ENCODE results near the gene SSTR3. TPM values are rescaled to one million over a fixed set of nuclear protein-coding genes. Genes with fewer than 3 reads are reported as not detected.
"Not testable (repeated sequence)": the region's sequence is repeated elsewhere in the genome, so short reads cannot be mapped to it uniquely, and the experiment has no call there.

The SSTR3 gene
- total RNA-seq, 1 experiment from 2014 or later, result not detected

DNA sequence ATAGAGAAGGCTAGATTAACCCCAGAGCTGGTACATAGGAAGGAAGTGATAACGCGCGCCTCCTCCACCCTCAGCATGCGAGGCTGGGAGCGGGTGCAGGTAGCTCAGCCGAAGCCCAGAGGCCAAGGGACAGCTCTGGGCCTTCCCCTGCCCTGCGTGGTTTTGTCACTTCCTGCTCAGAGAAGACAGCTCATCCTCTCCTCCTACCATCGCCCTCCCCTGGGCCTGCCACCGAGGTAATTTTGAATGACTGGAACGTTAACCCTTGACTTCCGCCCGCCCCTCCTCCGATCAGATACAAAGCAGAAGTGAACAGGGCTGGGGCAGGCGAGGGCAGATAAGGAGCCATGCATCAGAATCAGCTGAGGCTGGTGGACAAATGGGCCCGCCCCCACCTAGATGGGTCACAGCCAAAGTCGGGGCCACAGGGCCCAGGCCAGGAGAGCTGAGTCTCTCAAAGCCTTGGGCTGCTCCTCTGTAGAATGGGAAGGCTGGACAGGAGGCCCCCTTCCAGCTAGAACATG is 30.2 kb upstream of the SSTR3 start:
- peak; percentile 79 for DNase-seq (ENCODE audit: low read depth)

DNA sequence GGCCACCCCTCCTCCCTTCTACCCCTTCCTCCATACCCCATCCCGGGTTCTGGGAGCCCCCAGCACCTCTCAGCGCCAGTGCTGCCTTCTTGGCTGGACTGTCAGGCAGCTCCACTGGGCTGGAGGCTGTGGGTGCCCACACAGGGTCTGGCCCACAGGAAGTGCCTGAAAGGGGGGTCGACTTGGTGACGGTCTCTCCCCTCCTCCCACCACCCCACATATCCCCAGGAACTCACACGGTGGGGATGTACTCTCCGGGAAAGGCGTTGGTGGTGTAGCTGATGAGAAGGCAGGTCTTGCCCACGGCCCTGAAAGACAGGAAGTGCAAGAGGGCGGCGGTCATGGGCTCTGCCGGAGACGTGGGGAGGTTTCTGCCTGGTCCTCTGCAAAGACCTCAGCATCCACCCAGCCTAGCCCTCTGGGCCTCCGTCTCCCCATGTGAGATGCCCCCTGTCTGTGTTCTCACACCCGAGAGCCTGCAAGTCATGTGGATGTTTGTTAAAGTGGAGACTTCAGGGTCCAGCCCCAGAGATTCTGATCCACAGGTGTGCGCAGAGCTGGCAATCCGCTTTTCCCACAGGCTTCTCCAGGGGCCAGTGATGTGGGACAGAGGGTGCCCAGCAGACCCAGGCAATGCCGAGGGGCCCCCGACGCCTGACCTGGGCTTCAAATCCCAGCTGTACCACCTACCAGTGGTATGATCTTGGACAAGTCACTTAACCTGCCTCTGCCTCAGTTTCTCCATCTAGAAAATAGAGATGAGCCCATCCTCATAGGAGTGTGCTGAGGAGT is 29.3 kb upstream of the SSTR3 start:
- DNase-seq (ENCODE audit: low read depth), result no peak

DNA sequence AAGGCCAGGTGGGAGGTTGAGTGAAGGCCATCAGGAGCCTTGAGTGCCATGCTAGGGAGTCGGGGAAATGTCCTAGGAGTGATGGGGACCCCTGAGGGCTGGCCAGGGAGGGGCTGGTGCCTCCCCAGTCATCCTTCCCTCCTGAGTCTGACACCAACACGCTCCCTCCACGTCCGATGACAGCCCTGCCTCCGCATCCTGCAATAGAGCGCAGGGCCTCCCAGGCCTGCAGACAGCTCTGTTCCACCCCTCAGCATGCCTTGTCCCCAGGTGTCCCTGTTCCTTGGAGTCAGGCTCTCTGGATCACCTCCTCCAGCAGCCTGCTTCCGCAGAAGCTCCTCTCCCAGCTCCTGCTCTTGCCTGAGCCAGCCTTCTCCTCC is 28.7 kb upstream of the SSTR3 start:
- no peak for DNase-seq (ENCODE audit: low read depth)

DNA sequence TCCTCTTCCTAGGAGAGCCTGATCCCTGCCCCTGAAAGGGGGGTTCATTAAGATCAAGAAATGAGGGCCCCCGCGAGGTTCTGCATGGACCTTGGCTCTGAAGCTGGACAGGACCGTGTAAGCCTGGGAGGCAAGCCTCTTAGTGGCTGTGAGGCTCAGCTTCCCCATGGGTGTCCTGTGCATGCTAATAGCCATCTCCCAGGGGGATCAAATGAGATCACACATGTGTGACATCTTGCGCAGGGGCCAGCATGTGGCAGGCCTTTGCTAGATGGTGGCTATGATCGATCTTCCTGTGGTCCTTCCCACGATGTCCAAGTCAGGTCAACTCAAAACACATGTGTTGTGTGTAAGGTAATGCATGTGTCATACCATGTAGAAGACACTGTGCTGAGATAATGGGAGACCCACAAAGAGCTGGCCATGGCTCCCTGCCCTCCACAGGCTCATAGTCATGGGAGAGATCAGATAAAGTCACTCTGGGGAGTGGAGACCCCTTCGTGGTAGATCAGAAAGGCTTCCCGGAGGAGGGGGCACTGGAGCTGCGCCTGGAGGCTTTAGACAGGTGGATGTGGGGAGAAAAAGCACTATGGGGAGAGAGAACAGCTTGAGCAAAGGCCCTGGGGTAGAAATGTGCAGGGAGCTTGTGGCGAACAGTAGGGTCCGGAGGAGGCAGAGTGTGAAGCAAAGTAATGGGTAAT is 28.1 kb upstream of the SSTR3 start:
- no peak for DNase-seq (ENCODE audit: low read depth)

DNA sequence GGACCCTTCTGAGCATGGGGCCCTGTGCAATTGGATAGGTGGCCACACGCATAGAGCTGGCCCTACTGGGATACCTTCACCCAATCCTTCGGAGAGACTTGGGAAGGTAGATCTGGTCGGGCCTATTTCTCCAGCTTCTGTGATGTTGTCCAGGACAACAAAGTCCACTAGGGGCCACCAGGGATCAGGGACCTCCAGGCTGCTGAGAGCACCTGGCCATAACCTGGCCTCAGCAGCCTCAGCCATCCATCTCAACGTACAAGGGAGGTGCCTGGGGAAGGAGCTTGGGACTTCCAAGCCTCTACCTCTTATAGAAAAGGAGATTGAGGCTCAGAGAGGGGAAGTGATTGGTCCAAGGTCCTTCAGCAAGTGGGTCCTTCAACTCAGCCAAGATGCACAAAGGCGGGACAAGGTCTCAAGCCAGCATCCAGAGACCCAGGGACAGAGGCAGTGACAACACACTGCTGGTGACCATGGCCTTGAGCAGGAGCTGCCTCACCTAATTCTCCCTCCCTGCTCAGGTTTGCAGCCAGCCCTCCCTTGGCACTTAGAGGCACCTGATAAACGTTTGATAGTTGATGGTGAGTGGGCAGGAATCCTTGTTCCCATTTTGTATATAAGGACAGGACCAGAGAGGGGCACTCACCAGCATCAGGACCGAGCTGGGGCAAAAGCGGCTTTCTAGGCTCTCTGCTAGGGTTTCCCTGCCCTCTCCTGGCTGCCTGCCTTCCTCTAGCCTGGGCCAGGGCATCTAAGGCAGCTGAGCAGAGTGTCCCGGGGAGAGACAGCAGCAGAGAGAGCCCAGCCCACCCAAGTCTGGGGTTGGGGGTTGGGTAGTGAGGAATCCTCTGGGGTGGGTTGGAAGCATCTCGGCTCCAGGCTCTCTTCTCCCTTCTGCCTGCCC is 27.3 kb upstream of the SSTR3 start:
- DNase-seq (ENCODE audit: low read depth), result no peak

DNA sequence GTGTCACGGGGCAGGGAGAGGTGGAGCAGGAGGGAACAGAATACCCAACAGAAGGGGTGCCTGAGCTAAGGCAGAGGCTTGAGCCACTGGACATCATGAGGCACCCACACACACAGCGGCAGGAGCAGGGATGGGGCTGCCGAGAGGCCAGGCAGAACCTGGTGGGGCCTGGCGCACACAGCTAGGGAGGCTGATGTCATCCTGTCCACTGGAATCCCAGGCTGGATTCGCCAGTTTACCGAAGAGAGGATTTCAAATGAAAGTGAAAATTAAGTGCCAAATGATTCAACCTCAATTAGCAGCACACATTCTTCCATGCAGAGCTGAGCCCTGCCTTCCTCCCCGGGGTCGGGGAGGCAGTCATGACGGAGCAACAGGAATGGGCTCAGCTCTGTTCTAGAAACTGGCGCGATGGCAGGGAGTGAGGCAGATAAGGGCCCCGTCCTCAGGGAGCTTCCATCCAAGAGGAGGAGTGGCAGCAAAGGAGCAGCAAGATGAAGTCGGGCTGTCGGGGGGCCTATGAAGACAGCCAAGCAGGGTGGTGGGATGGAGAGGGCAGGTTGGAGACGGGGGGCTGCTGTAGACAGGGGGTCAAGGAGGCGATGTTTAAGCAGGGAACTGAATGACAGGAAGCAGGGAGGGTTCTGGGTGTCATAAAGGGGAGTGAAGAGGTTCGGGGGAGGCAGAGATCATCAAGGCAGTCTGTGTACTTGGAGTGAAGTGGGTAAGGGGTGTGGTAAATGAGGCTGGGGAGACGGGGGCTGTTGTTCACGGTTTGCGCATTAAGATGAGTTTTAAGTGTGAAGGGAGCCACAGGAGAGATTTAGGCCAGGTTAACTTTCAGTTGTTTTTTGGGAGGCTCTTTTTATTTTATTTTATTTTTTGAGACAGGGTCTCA is 25.3 kb upstream of the SSTR3 start:
- DNase-seq (ENCODE audit: low read depth), result peak; percentile 34

DNA sequence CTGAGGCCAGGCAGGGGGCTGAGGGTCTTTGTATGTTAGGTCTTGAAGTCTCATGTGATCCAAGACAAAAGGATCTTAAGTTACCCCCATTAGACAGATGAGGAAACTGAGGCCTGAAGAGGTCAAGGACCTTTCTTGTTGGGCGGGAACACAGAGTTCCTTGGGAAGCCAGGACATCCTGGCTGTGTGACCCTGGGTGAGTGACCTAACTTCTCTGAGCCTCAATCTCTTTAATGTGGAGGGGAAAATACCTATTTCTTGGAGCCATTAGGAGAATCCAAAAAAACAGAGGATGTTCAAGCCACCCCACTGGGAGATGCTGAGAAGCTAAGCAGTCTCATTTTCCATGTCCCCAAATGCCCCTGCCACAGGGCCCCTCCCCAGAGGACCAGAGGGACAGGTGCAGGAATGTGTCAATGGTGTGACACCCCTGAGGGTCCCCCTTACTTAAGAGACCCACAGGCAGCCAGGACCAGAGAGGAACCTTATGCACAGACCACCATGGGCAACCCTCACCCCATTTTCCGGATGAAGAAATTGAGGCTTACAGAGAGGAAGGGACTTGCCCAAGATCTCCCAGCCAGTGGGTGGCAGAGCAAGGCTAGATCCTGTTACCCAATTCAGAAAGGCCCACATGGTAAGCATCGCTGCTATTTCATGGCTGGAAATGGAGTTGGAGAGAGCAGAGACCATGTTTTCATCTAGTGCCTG is 23.8 kb upstream of the SSTR3 start:
- no peak for DNase-seq (ENCODE audit: low read depth)

DNA sequence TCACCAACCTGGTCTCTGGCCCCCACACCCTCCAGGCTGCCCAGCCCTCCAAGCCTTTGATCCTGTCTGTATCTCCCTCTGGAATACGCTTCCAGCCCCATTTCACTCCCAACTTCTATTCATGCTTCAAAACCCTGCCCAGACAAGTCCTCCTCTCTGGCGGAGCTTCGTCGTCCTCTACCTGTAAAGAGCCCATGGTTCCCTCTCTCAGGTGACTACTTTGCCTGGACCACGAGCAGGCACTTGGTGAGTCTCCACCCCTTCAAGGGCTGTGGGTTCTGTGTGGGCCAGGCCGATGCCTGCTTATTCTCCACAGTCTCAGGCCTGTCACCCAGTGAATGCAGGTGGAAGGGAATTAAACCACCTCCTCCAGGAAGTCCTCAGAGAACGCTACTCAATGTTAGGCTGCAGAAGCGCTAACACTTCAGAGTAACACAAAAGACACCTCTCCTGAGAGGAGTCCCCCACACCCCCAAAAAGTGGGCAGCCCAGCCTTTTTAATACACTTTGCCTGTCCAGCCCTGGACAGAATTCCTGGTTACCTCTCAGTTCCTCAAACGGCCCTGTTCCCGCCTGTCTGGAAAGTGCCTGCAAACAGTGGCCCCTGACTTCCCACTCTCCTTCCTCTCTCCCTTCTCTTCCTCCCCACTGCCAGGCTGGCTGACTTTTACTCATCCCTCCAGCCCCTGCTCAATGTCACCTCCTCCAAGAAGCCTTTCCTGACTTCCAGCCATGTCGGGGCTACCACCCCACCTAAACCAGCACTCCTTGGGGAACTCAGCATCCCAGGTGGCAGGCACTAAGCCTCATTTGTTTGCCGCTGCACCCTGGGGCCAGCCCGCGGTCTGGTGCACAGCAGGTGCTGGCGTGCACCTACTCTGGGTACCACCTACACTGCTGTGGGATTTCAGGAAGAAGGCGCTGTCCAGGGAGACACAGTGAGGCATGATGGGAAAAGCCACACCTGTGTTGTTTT is 22.7 kb upstream of the SSTR3 start:
- no peak for DNase-seq (ENCODE audit: low read depth)

DNA sequence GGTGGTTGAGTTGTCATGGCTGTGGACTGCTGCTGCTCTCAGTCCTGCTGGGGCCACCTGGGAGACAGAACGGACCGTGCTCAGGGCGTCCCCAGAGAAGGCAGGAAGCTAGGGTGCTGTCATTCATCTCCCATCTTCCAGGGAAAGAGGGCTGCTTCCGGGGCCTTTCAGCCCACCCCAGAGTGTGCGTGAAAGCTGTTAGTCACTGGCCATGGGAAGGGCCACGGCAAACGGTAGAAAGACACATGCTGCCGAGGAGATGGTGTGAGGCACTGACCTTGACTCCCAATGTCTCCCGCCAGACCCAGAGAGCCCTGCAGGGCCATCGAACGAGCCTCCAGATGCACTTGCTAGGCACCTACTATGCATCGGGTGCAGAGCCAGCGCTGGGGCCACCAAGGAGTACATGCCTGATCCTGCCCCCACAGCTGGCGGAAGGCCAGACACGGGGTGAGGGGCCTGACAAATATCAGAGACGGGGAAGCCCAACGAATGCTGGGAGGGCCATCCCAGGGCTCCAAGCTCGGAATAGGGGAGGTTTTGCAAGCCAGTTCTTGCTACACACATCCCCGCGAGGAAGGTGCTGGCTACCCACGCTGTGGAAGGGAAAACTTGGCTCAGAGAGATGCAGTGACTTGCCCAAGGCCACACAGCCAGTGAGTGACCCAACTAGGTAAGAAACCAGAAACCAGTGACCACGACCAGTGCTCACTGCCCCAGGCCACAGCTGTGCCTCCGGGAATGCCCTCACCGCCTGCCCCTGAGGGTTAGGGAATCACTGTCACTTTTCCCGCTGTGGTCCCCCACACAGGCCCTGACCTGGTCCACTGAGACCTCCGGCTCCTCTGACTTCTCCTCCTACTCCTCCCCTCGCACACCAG is 21.7 kb upstream of the SSTR3 start:
- no peak for DNase-seq (ENCODE audit: low read depth)

DNA sequence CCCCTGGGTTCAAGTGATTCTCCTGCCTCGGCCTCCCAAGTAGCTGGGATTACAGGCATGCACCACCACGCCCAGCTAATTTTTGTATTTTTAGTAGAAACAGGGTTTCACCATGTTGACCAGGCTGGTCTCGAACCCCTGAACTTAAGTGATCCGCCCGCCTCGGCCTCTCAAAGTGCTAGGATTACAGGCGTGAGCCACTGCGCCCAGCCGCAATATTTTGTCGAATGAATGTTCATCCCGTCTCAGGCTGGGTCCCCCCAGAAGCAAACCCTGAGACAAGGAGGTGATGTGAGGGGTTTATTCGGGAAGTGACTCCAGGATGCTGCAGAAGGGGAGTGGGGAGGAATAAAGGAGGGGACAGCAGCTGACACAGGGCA is 21.1 kb upstream of the SSTR3 start:
- not testable (repeated sequence) for DNase-seq (ENCODE audit: low read depth)

DNA sequence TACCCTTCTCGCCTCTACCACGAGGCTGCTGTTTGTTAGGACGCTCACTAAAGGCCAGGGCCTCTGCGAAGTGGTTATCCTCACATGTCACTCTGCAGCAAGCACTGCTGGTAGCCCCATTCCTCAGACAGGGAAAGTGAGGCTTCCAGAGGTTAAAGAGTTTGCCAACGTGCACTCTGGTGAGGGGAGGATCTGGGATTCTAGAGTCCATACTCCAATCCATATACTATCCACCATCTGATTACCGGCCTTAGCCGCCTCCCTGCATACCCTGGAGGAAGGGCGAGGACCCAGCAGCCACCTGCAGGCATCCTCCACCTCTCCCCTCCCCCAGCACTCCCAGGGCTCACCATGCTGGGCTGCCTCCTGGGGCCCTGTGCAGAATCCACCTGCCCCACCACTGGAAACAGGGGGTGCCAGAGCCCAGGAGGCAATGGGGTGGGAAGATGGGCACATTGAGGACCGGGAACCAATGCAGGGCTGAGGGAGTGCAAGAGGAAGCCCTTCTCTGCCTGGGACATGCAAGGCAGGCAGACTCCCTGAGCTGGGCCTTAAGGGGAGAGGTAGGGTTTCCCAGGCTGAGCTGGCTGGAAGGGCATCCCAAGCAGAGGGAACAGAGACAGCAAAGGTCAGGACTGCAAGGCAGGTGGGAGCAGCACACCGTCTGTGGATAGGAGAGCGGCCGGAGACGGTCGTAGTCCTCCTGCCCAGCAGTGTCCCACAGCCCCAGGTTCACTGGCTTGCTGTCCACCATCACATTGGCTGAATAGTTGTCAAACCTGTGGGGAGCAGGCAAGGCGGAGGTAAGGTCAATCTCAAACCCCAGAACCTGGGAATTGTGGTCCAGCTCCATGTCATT is 20.1 kb upstream of the SSTR3 start:
- DNase-seq (ENCODE audit: low read depth), result no peak

DNA sequence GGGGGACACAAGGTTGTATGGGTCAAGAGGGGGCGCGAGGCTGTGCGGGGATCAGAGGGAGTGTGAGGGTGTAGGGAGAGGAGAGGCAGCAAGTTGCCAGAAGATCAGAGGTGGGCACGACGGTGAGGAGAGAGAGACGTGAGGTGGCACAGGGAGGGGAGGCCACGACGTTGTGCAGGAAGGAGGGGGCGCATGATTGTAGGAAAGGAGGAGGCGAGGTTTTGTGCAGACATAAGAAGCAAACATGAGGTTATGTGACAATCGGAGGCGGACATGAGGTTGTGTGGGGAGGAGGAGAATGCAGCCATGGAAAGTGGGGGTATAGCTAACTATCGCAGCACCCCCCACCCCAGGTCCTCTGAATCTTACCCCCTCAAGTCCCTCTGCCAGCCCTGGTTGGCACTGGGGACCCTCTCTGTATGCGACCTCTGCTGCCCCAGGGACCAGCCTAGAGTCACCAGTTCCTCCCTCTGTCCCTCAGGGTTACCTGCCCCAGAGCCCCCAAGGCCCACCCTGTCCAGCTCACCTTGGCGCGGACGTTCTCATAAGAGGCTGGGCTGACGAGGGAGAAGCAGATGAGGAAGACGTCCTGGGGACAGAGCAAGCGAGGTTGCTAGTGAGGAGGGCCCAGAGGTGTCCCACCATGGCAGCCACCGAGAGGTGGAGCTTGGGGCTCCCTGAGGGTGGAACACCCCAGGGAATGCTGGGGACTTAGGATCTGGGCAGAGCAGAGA is 19.3 kb upstream of the SSTR3 start:
- no peak for DNase-seq (ENCODE audit: low read depth)

DNA sequence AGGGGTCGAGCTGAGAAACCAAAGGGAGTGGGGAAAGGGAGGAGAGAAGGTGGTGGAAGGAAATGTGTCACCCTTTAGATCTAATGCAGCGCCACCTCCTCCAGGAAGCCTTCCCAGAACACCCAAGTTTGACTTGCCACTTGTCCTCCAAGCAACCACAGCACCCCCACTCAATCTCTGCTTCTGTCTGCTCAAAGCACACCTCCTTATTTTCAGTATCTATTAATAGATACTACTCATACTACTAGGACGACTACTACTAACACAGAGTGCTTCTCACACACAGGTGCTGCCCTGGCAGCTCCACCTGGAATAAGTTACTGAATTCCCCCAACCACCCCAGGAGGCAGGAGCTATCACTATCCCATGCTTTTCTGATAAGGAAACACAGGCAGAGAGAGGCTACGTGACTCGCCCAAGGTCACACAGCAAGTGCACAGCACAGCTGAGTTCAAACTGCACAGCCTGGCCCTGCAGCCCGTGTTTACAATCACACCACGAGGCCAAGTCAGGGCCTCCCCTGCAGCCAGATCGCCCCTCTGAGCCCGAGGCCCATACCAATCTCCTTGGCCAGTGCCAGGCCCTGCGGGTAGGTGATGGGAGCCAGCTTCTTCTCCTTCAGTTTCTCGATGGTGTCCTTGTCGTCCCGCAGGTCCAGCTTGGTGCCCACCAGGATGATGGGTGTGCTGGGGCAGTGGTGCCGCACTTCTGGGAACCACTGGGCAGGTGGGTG is 18.6 kb upstream of the SSTR3 start:
- no peak for DNase-seq (ENCODE audit: low read depth)

DNA sequence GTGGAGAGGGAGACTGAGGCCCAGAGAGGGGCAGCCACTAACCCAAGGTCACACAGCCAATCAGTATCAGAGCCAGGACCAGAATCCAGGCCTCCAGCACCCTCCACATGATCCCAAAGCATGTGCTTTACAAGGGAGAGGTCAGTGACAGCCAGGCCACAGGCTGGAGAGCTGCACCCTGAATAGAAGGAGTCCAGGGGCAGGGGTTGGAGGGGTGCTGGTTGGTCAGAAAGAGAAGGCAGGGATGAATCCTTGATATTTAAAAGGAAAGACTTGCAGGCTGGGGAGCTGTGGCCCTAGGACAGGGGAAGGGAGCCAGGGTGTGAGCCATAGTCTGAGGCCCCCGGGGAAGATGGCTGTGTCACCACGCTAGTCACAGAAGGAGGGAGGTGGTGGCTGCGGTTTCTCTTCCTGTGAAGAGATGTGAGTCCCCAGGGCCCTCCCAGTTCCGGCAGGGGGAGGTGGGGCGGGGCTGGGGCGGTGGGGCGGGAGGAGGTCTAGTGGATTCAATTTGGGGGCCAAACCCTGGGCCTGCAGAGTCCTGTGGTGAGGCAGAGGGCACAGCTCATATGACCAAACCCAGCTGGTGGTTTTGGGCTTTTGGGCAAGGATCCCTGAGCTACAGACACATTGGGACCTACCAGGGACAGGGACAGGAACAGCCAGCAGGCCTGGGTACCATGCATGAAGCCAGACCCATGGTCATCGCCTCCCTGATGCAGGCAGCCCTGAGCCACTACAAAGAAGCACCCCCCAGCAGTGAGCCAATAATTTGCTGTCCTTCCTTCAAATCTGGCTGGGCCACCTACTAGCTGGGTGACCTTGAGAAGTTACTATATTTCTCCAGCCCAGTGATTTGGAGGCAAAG is 17.8 kb upstream of the SSTR3 start:
- DNase-seq (ENCODE audit: low read depth), result peak; percentile 95

All from RPMI7951 (cell line).